Ascending aorta (tissue), 2 donors: ENCODE results near the gene R3HDM1. TPM values are rescaled to one million over a fixed set of nuclear protein-coding genes. Genes with fewer than 3 reads are reported as not detected.

ENCODE experiments used
- DNase-seq, 2 donors: peaks; one replicate each; pipeline ENCODE4 v3.0.0-alpha.2; 2019; ENCODE audit warnings: low spot score in 2 of 2
- H3K27ac ChIP-seq, 2 donors: fragments of 200-600 bp; sonication (generic); one replicate each; pipeline ENCODE4 v1.5.1; 2016 to 2017; ENCODE audit warnings: mild to moderate bottlenecking in 1 of 2
- H3K27me3 ChIP-seq: fragments of 200-600 bp; sonication (generic); one replicate; pipeline ENCODE4 v1.5.1; 2017
- H3K36me3 ChIP-seq, 2 donors: fragments of 200-600 bp; sonication (generic); one replicate each; pipeline ENCODE4 v1.5.1; 2016
- H3K4me1 ChIP-seq, 2 donors: fragments of 200-600 bp; sonication (generic); one replicate each; pipeline ENCODE4 v1.5.1; 2016 to 2017; ENCODE audit warnings: mild to moderate bottlenecking in 1 of 2
- H3K4me3 ChIP-seq, 2 donors: fragments of 200-600 bp; sonication (generic); one replicate each; pipeline ENCODE4 v1.5.1; 2016 to 2017; ENCODE audit warnings: mild to moderate bottlenecking in 1 of 2
- H3K9me3 ChIP-seq, 2 donors: fragments of 200-600 bp; sonication (generic); one replicate each; pipeline ENCODE4 v1.5.1; 2016
- CTCF ChIP-seq, 3 experiments: fragments of 200-600 bp in 2 of 3; fragments of 450-650 bp in 1 of 3; sonication (generic) in 2 of 3; IDR thresholded peaks; one replicate each; pipeline ENCODE4 v1.5.1; 2016 to 2019; ENCODE audit warnings: antibody characterized with exemption in 3 of 3, mild to moderate bottlenecking in 1 of 3, moderate library complexity in 1 of 3
- intact Hi-C: fragments of 100-400 bp; cut with DNase I; formaldehyde crosslinking; loops from one replicate; pipeline ENCODE4 v1.15.1; 2023
- total RNA-seq: library from RNA; depleted of rRNA; stranded (reverse); fragments of >200 nt; gene quantifications from one replicate; pipeline ENCODE4 v1.1.0, GENCODE V29; 2016

The R3HDM1 gene
- total RNA-seq, 1 donor from 2014 or later: 5.0 TPM

- no peak overlapping the region for H3K27ac ChIP-seq
- intact Hi-C loops: loop anchor here (10.0 kb wide), 1 partner anchor 50 kb away; no protein-coding TSS in a partner anchor
- no peaks in the 10 kb centered on the region for H3K4me1 ChIP-seq
- H3K4me3 ChIP-seq: no peak overlapping the region
- no peaks in the 10 kb centered on the region for H3K36me3 ChIP-seq
- no peak for DNase-seq
- no peaks in the 10 kb centered on the region for H3K27me3 ChIP-seq
- TF ChIP-seq CTCF (IDR thresholded peaks at IDR 0.05): no peak
- H3K9me3 ChIP-seq: peaks cover 0 to 27% of the 10 kb centered on the region in 2 donors
Observed at GRCh38 chr2:135504811-135505210, 26.5 kb upstream of the R3HDM1 start.

- H3K27me3 ChIP-seq: no peaks in the 10 kb centered on the region
- no peaks in the 10 kb centered on the region for H3K4me1 ChIP-seq
- peaks cover 12 to 76% of the 10 kb centered on the region in 2 donors for H3K9me3 ChIP-seq
- intact Hi-C loops: no loop called here
- TF ChIP-seq CTCF (IDR thresholded peaks at IDR 0.05): no peak
- H3K4me3 ChIP-seq: no peak overlapping the region
- no peaks in the 10 kb centered on the region for H3K36me3 ChIP-seq
- no peak overlapping the region for H3K27ac ChIP-seq
- no peak for DNase-seq
Observed at GRCh38 chr2:135510577-135510976, 20.7 kb upstream of the R3HDM1 start.

- H3K4me1 ChIP-seq: no peaks in the 10 kb centered on the region
- no peak overlapping the region for H3K27ac ChIP-seq
- H3K27me3 ChIP-seq: no peaks in the 10 kb centered on the region
- peaks cover 16 to 83% of the 10 kb centered on the region in 2 donors for H3K9me3 ChIP-seq
- intact Hi-C loops: no loop called here
- no peak overlapping the region for H3K4me3 ChIP-seq
- DNase-seq: no peak
- H3K36me3 ChIP-seq: no peaks in the 10 kb centered on the region
- no peak for TF ChIP-seq CTCF (IDR thresholded peaks at IDR 0.05)
Observed at GRCh38 chr2:135512099-135512498, 19.2 kb upstream of the R3HDM1 start.

- TF ChIP-seq CTCF (IDR thresholded peaks at IDR 0.05): no peak
- Histone ChIP-seq H3K4me1 (peaks cover 0 to 3% of the 10 kb centered on the region in 2 donors), H3K27ac (no peak overlapping the region), H3K27me3 (no peaks in the 10 kb centered on the region), H3K4me3 (no peak overlapping the region), H3K9me3 (no peaks in the 10 kb centered on the region), H3K36me3 (no peaks in the 10 kb centered on the region)
- DNase-seq: no peak
- intact Hi-C loops: no loop called here
Observed at GRCh38 chr2:135525786-135526185, 5.5 kb upstream of the R3HDM1 start.

GRCh38 chr2:135528006-135528405 lies 3.3 kb upstream of the R3HDM1 start:
- Histone ChIP-seq H3K27ac (no peak overlapping the region), H3K36me3 (no peaks in the 10 kb centered on the region), H3K4me3 (no peak overlapping the region), H3K9me3 (no peaks in the 10 kb centered on the region), H3K27me3 (no peaks in the 10 kb centered on the region), H3K4me1 (peaks cover 0 to 7% of the 10 kb centered on the region in 2 donors)
- DNase-seq: no peak
- no peak for TF ChIP-seq CTCF (IDR thresholded peaks at IDR 0.05)
- intact Hi-C loops: no loop called here
